ENCODE data around the gene USP34.
"Not testable (repeated sequence)": the region's sequence is repeated elsewhere in the genome, so short reads cannot be mapped to it uniquely, and the experiment has no call there.

The USP34 gene

GRCh38 chr2:61426267-61426897 is 44.5 kb downstream of the USP34 start:
- no peak for DNase-seq

GRCh38 chr2:61425605-61426155 is 45.2 kb downstream of the USP34 start:
- DNase-seq = no peak

DNA sequence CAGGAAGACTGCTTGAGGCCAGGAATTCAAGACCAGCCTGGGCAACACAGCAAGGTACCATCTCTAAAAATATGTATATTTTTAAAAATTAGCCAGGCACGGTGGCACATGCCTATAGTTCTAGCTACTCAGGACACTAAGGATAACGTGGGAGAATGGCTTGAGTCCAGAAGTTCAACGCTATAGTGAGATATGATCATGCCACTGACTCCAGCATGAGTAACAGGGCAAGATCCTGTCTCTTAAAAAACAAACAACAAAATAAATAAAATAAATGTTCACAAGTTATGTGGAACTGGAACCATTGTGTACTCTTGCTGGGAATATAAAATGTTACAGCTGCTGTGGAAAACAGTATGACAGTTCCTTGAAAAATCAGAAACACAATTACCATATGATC is 47.2 kb downstream of the USP34 start:
- no peak for DNase-seq

GRCh38 chr2:61421611-61422010 is 49.3 kb downstream of the USP34 start:
- DNase-seq = no peak

DNA sequence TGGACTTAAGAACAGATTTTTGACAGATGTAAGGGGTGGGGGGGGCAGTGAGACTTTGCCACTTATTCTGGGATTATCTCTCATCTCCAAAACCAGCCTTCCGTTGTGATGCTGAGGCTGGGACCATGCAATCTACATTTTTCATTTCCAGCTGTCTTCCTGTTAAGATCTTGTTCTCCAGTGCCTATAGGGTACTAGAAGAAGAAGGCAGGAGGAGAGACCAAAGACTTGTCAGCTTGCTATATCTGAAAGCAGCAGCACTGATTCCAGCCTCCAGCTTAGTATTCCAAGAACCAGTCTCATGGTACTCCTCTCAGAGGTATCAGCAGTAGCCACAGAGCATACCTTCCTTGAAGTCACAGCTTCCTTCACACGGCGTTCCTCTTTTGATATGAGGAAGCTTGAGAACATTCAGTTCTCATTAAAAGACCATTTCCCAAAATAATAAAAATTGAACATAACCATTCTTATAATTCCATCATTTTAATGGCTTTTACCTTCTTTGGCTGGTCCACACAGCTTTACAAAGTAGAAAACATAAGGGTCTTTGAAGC is 49.8 kb downstream of the USP34 start:
- no peak for DNase-seq

DNA sequence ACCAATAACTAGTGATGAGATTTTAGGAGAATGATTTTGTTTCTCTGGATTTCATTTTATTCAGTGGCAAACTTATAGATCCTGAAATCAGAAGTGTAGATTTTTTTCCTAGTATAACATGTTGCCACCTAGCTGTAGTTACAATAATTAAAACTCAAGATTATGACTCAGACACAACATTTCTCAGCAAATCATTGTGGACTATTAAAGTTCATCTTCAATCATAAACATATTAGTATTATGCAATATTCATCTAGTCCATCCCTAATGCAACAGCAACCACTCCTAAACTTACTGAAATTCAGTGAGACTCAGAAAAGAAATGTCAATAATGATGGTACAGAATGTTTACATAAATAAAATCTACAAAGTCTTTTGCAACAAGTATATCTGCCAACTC is 51.3 kb downstream of the USP34 start:
- DNase-seq = no peak

GRCh38 chr2:61419129-61419528 is 51.8 kb downstream of the USP34 start:
- DNase-seq = no peak

DNA sequence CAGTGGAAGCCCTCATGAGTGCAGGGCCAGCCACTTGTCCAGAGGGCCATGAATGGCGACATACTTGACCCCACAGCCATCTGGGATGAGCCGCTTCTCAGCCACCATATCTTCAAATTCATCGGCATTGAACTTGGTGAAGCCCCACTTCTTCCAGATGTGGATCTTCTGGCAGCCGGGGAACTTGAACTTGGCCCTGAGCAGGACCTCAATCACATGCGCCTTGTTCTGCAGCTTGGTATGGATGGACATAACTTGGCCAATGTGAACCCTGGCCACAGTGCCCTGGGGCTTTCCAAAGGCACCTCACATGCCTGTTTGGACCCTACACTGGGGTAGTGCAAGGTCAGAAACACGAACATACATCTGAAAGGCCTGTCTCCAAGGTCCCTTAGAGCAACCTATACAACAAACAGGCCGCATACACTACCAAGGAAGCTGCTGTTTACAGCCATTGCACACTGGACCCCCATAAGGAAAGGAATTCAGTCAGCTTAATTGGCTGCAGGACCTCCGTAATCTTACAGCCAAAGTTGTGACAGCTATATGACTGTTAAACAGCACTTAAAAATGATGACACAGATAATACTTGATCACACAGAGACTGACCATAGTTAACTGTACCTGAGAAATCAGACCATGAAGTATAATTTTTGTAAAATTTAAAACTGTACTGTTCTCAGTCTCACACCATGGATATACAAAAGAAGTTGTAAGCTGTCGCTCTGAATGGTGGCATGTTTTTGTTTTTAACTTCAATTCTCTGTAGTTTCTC is 53.8 kb downstream of the USP34 start:
- no peak for DNase-seq

- DNase-seq = no peak
Observed at GRCh38 chr2:61415265-61415664, 55.6 kb downstream of the USP34 start.

DNA sequence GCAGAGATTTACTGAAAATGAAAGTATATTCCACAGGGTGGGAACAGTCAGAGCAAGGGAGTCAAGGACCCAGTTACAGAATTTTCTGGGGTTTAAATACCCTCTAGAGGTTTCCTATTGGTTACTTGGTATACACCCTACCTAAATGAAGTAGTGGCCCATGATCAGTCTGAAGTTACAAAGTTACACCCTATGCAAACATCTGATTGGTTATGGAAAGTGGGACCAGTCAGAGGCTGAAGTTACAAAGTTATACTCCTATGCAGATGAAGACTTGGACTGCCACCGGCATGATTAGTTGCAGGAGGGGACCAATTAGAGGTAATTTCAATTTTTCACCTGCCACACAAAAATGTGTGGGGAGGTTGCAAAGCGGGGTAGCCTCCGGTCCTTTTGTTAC is 56.2 kb downstream of the USP34 start:
- no peak for DNase-seq

DNA sequence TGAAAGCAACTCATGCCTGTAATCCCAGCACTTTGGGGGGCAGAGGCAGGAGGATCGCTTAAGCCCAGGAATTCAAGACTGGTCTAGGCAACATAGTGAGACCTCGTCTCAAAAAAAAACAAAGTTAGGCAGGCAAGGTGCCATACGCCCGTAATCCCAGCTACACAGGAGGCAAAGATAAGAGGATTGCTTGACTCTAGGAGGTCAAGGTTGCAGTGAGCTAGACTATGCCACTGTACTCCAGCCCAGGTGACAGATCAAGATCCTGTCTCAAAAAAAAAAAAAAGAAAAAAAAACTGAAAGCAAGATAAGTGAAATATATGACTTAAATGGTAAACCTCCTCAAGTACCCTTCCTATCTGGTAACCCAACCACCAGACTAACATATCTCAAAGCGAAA is 59.8 kb downstream of the USP34 start:
- DNase-seq = no peak

- DNase-seq = no peak
Observed at GRCh38 chr2:61410185-61410584, 60.7 kb downstream of the USP34 start.

DNA sequence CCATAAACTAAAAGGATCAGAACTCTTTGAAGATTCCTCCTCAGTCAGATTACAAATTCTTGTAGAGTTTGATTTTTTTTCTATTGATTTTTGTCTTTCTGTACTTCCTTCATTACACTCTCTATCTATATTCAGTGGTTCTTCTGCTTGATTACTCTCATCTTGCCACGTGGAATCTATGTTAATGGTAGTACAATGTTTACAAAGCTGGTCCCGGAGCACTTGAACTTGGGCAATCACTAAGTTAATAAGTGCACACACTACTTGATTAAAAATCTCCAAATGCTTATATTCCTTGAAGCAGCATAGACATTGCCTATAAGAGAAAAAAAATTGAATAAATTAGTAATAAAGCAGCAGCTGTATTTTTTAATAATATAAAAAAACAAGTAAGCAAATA is 65.1 kb downstream of the USP34 start:
- DNase-seq = no peak

- no peak for DNase-seq
Observed at GRCh38 chr2:61404438-61404837, 66.4 kb downstream of the USP34 start.

- no peak for DNase-seq
Observed at GRCh38 chr2:61398413-61398812, 72.5 kb downstream of the USP34 start.

- DNase-seq = no peak
Observed at GRCh38 chr2:61396005-61396404, 74.9 kb downstream of the USP34 start.

DNA sequence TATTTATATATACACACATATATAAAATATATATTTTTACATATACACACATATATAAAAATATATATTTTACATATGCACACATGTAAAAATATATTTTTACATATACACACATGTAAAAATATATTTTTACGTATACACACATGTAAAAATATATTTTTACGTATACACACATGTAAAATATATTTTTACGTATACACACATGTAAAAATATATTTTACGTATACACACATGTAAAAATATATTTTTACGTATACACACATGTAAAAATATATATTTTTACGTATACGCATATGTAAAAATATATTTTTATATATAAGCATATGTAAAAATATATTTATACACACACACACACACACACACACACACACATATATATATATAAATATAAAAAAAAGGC is 83.3 kb downstream of the USP34 start:
- not testable (repeated sequence) for DNase-seq

DNA sequence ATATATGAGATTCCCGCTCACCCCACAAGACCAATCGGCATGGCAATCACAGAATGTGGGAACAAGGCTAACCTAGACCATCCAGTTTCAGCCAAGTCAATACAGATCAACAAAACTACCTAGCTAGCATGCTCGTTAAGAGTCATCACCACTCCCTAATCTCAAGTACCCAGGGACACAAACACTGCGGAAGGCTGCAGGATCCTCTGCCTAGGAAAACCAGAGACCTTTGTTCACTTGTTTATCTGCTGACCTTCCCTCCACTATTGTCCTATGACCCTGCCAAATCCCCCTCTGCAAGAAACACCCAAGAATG is 90.0 kb downstream of the USP34 start:
- DNase-seq = not testable (repeated sequence)

DNA sequence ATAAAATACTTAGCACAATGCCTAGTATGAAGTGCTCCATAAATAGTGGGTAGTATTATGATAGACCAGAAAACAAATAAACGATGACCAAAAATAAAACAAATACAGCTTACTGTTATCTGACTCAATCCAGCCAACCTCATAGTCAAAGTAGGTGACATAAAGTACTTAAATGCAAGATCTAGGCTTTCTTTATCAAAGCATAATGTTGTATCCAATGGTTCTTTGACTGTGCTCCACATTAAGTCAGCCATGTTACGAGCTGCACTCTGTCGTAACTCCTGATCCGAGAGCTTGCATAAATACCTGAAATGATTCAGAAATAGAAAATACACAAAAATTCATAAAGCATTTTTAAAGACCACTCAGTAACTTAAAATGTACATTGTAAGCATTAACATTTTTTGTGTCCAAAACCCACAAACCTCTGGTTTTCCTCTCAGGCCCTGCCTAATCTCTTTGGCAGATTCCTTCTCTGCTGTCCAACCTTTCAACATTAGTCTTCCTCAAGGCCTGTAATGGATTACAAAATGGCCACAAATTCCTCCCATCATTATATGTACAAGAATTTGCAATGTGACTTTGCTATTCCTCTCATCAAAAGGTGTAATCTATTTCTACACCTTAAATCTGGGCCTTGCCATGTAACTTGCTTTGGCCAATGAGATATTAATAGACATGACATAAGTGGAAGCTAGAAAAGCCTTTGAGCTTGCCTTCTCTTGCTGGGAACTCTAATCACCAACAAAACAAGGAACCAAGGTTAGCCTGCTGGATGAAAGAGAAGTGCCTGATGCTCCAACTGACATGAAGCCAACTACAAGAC is 90.6 kb downstream of the USP34 start:
- no peak for DNase-seq

GRCh38 chr2:61379521-61379920 is 91.4 kb downstream of the USP34 start:
- no peak for DNase-seq

GRCh38 chr2:61378281-61378680 is 92.6 kb downstream of the USP34 start:
- DNase-seq = no peak

DNA sequence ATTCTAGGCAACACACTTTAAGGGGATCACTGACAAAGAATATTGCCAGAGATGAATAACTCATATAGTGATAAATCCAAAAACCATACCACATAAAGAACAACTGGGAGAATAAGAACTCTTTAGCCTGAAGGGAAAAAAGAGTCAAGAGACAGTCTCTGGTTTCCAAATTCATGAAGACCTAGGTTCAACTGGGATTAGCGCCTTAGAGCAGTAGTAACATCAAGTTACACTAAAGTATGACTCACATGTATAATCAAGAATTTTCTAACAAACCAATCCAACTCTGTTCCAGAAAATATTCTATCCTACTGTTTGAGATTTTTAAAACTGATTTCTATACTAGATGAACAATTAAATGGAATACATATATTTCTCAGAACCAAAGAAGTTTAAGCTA is 93.8 kb downstream of the USP34 start:
- no peak for DNase-seq

GRCh38 chr2:61376211-61376610 is 94.7 kb downstream of the USP34 start:
- DNase-seq = no peak
